H1 (cell line): Measurements from ENCODE around the gene VSTM4. TPM values are rescaled to one million over a fixed set of nuclear protein-coding genes. Genes with fewer than 3 reads are reported as not detected.

Experiments used
- CTCF ChIA-PET: fragments of 300-600 bp; sonication (Branson Sonifier 250); formaldehyde crosslinking; loops from one replicate; lab custom pipeline; 2021; ENCODE audit not compliant: partially characterized antibody; lab: Charles Lee
- POLR2A ChIA-PET: fragments of 300-600 bp; sonication (Branson Sonifier 250); formaldehyde crosslinking; loops from one replicate; lab custom pipeline; 2021; ENCODE audit warnings: inconsistent platforms; ENCODE audit not compliant: partially characterized antibody; lab: Charles Lee
- DNase-seq, 2 experiments: peaks; one replicate each; pipeline versions ENCODE4 v3.0.0 to v3.0.0-alpha.2; 2010 to 2022; ENCODE audit warnings: low spot score in 2 of 2, low read depth in 1 of 2, mixed read lengths in 1 of 2
- FAIRE-seq: peaks from 2 replicates; lab custom pipeline; 2011; peaks lifted over from hg19 to GRCh38; lab: Jason Lieb, UNC
- H2AFZ ChIP-seq: 2 replicates; pipeline ENCODE4 v1.8.1; 2012; ENCODE audit warnings: low read length, inconsistent platforms
- H2AK5ac ChIP-seq: 2 replicates; pipeline ENCODE4 v1.6.1; 2013; ENCODE audit warnings: low read depth, low read length
- H2BK120ac ChIP-seq: replicated peaks from 2 replicates; pipeline ENCODE3; 2013; ENCODE audit warnings: low read depth, low read length, inconsistent platforms
- H2BK12ac ChIP-seq: 2 replicates; pipeline ENCODE4 v1.6.1; 2013; ENCODE audit warnings: low read depth, low read length
- H2BK15ac ChIP-seq: 2 replicates; pipeline ENCODE4 v1.6.1; 2013; ENCODE audit warnings: low read length
- H2BK20ac ChIP-seq: 2 replicates; pipeline ENCODE4 v1.6.1; 2013; ENCODE audit warnings: low read length
- H2BK5ac ChIP-seq: 2 replicates; pipeline ENCODE4 v1.6.1; 2013; ENCODE audit warnings: low read depth, low read length
- H3K14ac ChIP-seq: 2 replicates; pipeline ENCODE4 v1.6.1; 2013; ENCODE audit warnings: inconsistent platforms; ENCODE audit not compliant: insufficient read length
- H3K18ac ChIP-seq: 2 replicates; pipeline ENCODE4 v1.6.1; 2013; ENCODE audit warnings: low read length; ENCODE audit errors: extremely low read depth
- H3K23ac ChIP-seq: 2 replicates; pipeline ENCODE4 v1.6.1; 2013; ENCODE audit warnings: inconsistent platforms; ENCODE audit not compliant: insufficient read length
- H3K23me2 ChIP-seq: 2 replicates; pipeline ENCODE4 v1.6.1; 2013; ENCODE audit warnings: low read depth, low read length
- H3K27ac ChIP-seq: 2 replicates; pipeline ENCODE4 v1.6.1; 2011; ENCODE audit warnings: low read depth, low read length, inconsistent platforms
- H3K27me3 ChIP-seq, 4 experiments: replicated peaks in 1 of 4; 1 replicate in 1 of 4; 2 replicates in 3 of 4; pipeline versions ENCODE4 v1.6.1 to v1.8.1; 2011 to 2013; ENCODE audit warnings: low read length in 3 of 4, mild to moderate bottlenecking in 3 of 4, inconsistent platforms in 2 of 4, mixed read lengths in 2 of 4, moderate library complexity in 1 of 4; ENCODE audit not compliant: control insufficient read depth in 3 of 4, insufficient read depth in 3 of 4; ENCODE audit errors: extremely low read depth in 1 of 4
- H3K36me3 ChIP-seq, 4 experiments: 2 replicates each; pipeline versions ENCODE4 v1.6.1 to v1.8.1; 2011 to 2013; ENCODE audit warnings: mild to moderate bottlenecking in 4 of 4, low read length in 3 of 4, moderate library complexity in 2 of 4, control low read depth in 1 of 4, inconsistent platforms in 1 of 4; ENCODE audit not compliant: insufficient read depth in 4 of 4, control insufficient read depth in 2 of 4
- H3K4ac ChIP-seq: replicated peaks from 2 replicates; pipeline ENCODE3; 2013; ENCODE audit warnings: low read length, low read depth, mixed read lengths, inconsistent platforms; ENCODE audit not compliant: insufficient read length
- H3K4me1 ChIP-seq, 4 experiments: replicated peaks in 1 of 4; 1 replicate in 1 of 4; 2 replicates in 3 of 4; pipeline versions ENCODE4 v1.6.1 to v1.8.1; 2011 to 2013; ENCODE audit warnings: low read length in 3 of 4, inconsistent platforms in 2 of 4, mixed read lengths in 1 of 4; ENCODE audit not compliant: insufficient read depth in 4 of 4, control insufficient read depth in 3 of 4
- H3K4me2 ChIP-seq, 2 experiments: 2 replicates each; pipeline versions ENCODE4 v1.6.1 to v1.8.1; 2011 to 2013; ENCODE audit warnings: low read depth in 2 of 2, low read length in 2 of 2, control low read depth in 1 of 2, inconsistent platforms in 1 of 2, mild to moderate bottlenecking in 1 of 2; ENCODE audit not compliant: insufficient read depth in 1 of 2
- H3K4me3 ChIP-seq, 4 experiments: fragments of 200-600, 300-600 bp in 1 of 4; sonication (generic), shearing (Covaris generic), sonication (Bioruptor Twin) in 1 of 4; 2 replicates each; pipeline versions ENCODE4 v1.5.1 to v1.8.1; 2011 to 2016; ENCODE audit warnings: low read length in 4 of 4, low read depth in 3 of 4, control low read depth in 2 of 4, inconsistent platforms in 2 of 4, mild to moderate bottlenecking in 2 of 4, mixed read lengths in 1 of 4, moderate library complexity in 1 of 4; ENCODE audit not compliant: insufficient read depth in 2 of 4; ENCODE audit errors: extremely low read depth in 1 of 4
- H3K56ac ChIP-seq: replicated peaks from 2 replicates; pipeline ENCODE3; 2013; ENCODE audit warnings: low read depth, mild to moderate bottlenecking, mixed read lengths, low read length, inconsistent platforms; ENCODE audit not compliant: insufficient read length
- H3K79me1 ChIP-seq: 2 replicates; pipeline ENCODE4 v1.6.1; 2013; ENCODE audit warnings: low read depth, low read length, control low read depth
- H3K79me2 ChIP-seq, 2 experiments: 2 replicates each; pipeline versions ENCODE4 v1.6.1 to v1.8.1; 2012 to 2013; ENCODE audit warnings: low read length in 2 of 2, mild to moderate bottlenecking in 2 of 2, inconsistent platforms in 1 of 2; ENCODE audit not compliant: insufficient read depth in 2 of 2, control insufficient read depth in 1 of 2
- H3K9ac ChIP-seq, 4 experiments: replicated peaks in 1 of 4; 1 replicate in 1 of 4; 2 replicates in 3 of 4; pipeline versions ENCODE4 v1.6.1 to v1.8.1; 2011 to 2013; ENCODE audit warnings: low read depth in 3 of 4, low read length in 3 of 4, control low read depth in 2 of 4, mild to moderate bottlenecking in 2 of 4, moderate library complexity in 2 of 4, inconsistent platforms in 1 of 4; ENCODE audit errors: extremely low read depth in 1 of 4
- H3K9me3 ChIP-seq, 2 experiments: 2 replicates each; pipeline versions ENCODE4 v1.6.1 to v1.8.1; 2012 to 2013; ENCODE audit warnings: mild to moderate bottlenecking in 2 of 2, moderate library complexity in 2 of 2, control low read depth in 1 of 2, inconsistent platforms in 1 of 2, low read depth in 1 of 2, low read length in 1 of 2, mixed read lengths in 1 of 2; ENCODE audit not compliant: insufficient read depth in 2 of 2
- H4K20me1 ChIP-seq, 2 experiments: replicated peaks in 1 of 2; 2 replicates each; pipeline versions ENCODE3 to v1.8.1; 2011 to 2013; ENCODE audit warnings: inconsistent platforms in 2 of 2, low read length in 2 of 2, mild to moderate bottlenecking in 1 of 2; ENCODE audit not compliant: insufficient read depth in 2 of 2, control insufficient read depth in 1 of 2
- H4K5ac ChIP-seq: 2 replicates; pipeline ENCODE4 v1.6.1; 2013; ENCODE audit warnings: low read length, low read depth, mixed read lengths, inconsistent platforms; ENCODE audit not compliant: insufficient read length
- H4K8ac ChIP-seq: 2 replicates; pipeline ENCODE4 v1.8.0; 2013; ENCODE audit warnings: mild to moderate bottlenecking, moderate library complexity, low read length, inconsistent platforms; ENCODE audit not compliant: insufficient read depth; ENCODE audit errors: extremely low read depth
- H4K91ac ChIP-seq: replicated peaks from 2 replicates; pipeline ENCODE3; 2013; ENCODE audit warnings: low read length, mixed read lengths, inconsistent platforms; ENCODE audit not compliant: insufficient read length
- CEBPB ChIP-seq: IDR thresholded peaks from 2 replicates; pipeline ENCODE4 v1.6.1; 2012; ENCODE audit warnings: low read depth, low read length
- CTBP2 ChIP-seq: IDR thresholded peaks from 2 replicates; pipeline ENCODE4 v1.7.0; 2011; ENCODE audit warnings: borderline replicate concordance, mild to moderate bottlenecking, moderate library complexity, mixed read lengths, low read length; ENCODE audit not compliant: insufficient read depth, insufficient read length
- EP300 ChIP-seq, 2 experiments: IDR thresholded peaks; 1 replicate in 1 of 2; 2 replicates in 1 of 2; pipeline ENCODE4 v1.6.1; 2011 to 2012; ENCODE audit warnings: low read depth in 2 of 2, low read length in 2 of 2, mild to moderate bottlenecking in 2 of 2, borderline replicate concordance in 1 of 2, inconsistent platforms in 1 of 2, moderate library complexity in 1 of 2
- HDAC2 ChIP-seq, 2 experiments: fragments of 300-600 bp in 1 of 2; sonication (generic) in 1 of 2; IDR thresholded peaks; 2 replicates each; pipeline ENCODE4 v1.6.1; 2011 to 2012; ENCODE audit warnings: low read depth in 2 of 2, low read length in 2 of 2, mild to moderate bottlenecking in 2 of 2, moderate library complexity in 2 of 2, borderline replicate concordance in 1 of 2, inconsistent platforms in 1 of 2
- JUND ChIP-seq: IDR thresholded peaks from 2 replicates; pipeline ENCODE4 v1.6.1; 2011; ENCODE audit warnings: mild to moderate bottlenecking, improper control_type of control experiment, low read length
- MAFK ChIP-seq: IDR thresholded peaks from 2 replicates; pipeline ENCODE4 v1.6.1; 2012; ENCODE audit warnings: low read depth, mild to moderate bottlenecking, improper control_type of control experiment, low read length
- MAX ChIP-seq: IDR thresholded peaks from 2 replicates; pipeline ENCODE4 v1.6.1; 2012; ENCODE audit warnings: inconsistent platforms
- PHF8 ChIP-seq: fragments of 200-600 bp; sonication (generic); conservative IDR thresholded peaks from 2 replicates; pipeline ENCODE4 v1.7.1; 2012; ENCODE audit warnings: low read depth, mild to moderate bottlenecking, inconsistent platforms, low read length, moderate library complexity
- POLR2AphosphoS5 ChIP-seq: IDR thresholded peaks from 2 replicates; pipeline ENCODE4 v1.6.1; 2011; ENCODE audit warnings: low read depth, low read length
- SP2 ChIP-seq: IDR thresholded peaks from 2 replicates; pipeline ENCODE4 v1.6.1; 2012; ENCODE audit warnings: mild to moderate bottlenecking, low read length, inconsistent platforms
- SUZ12 ChIP-seq: fragments of 200-600 bp; sonication (generic); IDR thresholded peaks from 2 replicates; pipeline ENCODE4 v1.6.1; 2012; ENCODE audit warnings: mild to moderate bottlenecking, inconsistent platforms, low read length, moderate library complexity, mixed read lengths
- TCF12 ChIP-seq: IDR thresholded peaks from 2 replicates; pipeline ENCODE4 v1.6.1; 2011; ENCODE audit warnings: low read depth, mild to moderate bottlenecking, low read length
- ZNF274 ChIP-seq: IDR thresholded peaks from 2 replicates; pipeline ENCODE4 v1.7.0; 2012; ENCODE audit warnings: low read length, borderline replicate concordance; ENCODE audit errors: extremely low read depth
- WGBS, 2 experiments: shearing (Covaris generic) in 1 of 2; methylation state at CpG; one replicate each; pipeline versions ENCODE4 v1.1.6 to v1.1.7; 2013 to 2015; ENCODE audit warnings: low lambda C conversion rate in 2 of 2, mixed read lengths in 2 of 2, inconsistent platforms in 1 of 2, low coverage in 1 of 2, missing lambda C conversion rate in 1 of 2; ENCODE audit not compliant: insufficient replicate concordance in 2 of 2, insufficient coverage in 1 of 2, insufficient read length in 1 of 2; ENCODE audit errors: extremely low coverage in 1 of 2, missing lambda C conversion rate in 1 of 2; 5-methylcytosine and 5-hydroxymethylcytosine counted together
- polyA plus RNA-seq, 7 experiments: library from polyadenylated mRNA; depleted of rRNA in 3 of 7; stranded (reverse) in 5 of 7; unstranded in 2 of 7; fragments of >200 nt in 5 of 7; fragments of 200-250 nt in 2 of 7; gene quantifications; 1 replicate in 5 of 7; 2 replicates in 1 of 7; 4 replicates in 1 of 7; pipeline versions ENCODE4 v1.2.1 to v1.2.3, GENCODE V29; 2011 to 2013; ENCODE audit warnings: missing spikeins in 2 of 7, mixed read lengths in 2 of 7
- total RNA-seq: library from RNA; stranded (reverse); fragmentation: NEBNext Ultra II Directional; extraction: Animal tissue kit (Norgen Biotek cat#: 25700); gene quantifications from 2 replicates; pipeline ENCODE4 v1.2.1, GENCODE V29; 2021

VSTM4 gene
- total and polyA plus RNA-seq, 2 of the 8 experiments (the other 6 are each of a cell fraction or from before 2014, with no cell fraction given): 0.48 to 0.73 TPM

DNA sequence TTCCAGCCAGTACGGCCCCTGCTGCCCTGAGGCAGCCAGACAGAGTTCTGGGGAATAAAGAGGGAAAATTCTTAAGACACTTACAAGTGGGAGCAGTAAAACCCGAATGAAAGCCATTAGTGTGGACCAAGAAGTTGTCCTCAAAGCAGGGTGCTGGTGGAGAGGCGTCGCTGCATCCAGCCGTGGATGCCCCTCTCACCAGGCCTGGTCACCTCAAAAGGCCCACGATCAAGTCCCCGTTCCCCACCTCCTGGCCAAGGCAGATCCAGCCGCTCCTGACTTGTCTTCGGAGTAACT, 656 bp downstream of the VSTM4 start:
- FAIRE-seq: no peak
- H2BK12ac ChIP-seq: no peak overlapping the region
- H4K91ac ChIP-seq: no peak overlapping the region
- no peak overlapping the region for H3K56ac ChIP-seq
- H3K36me3 ChIP-seq: no peaks in the 10 kb centered on the region
- peaks cover 3% of the 10 kb centered on the region; the same call in 1 of the 2 replicates for H3K23me2 ChIP-seq
- no peak overlapping the region for H2BK5ac ChIP-seq
- no peak overlapping the region for H3K18ac ChIP-seq
- peak overlapping the region in 3 of 4 experiments; percentile 38 to 74 (median 57); a peak in 5 of 7 replicates for H3K9ac ChIP-seq
- DNase-seq: no peak
- WGBS, 2 experiments: 36% methylated on average over 9 of the region's 9 CpGs; no CpG with 5 or more reads in 1 of the 2 experiments
- no peaks in the 10 kb centered on the region for H3K79me2 ChIP-seq
- no peak overlapping the region for H2BK120ac ChIP-seq
- ChIA-PET POLR2A (no interaction called here), CTCF (interaction anchor here (0.9 to 1.4 kb wide), 3 partner anchors 98 to 458 kb away, joined by 3 to 6 read pairs (median 4); no protein-coding TSS in a partner anchor)
- peaks cover 0 to 11% (median 6%) of the 10 kb centered on the region in 4 experiments; a peak in 5 of 7 replicates for H3K27me3 ChIP-seq
- H4K5ac ChIP-seq: no peak overlapping the region
- peak overlapping the region; percentile 35; the same call in 1 of the 2 replicates for H2AFZ ChIP-seq
- TF ChIP-seq ZNF274 (no peak), CEBPB (no peak), MAX (no peak), SUZ12 (no peak), MAFK (no peak), POLR2AphosphoS5 (no peak), CTBP2 (no peak), JUND (no peak), SP2 (no peak), PHF8 (no peak), HDAC2 (IDR thresholded peaks at IDR 0.05; ENCODE audit: borderline replicate concordance in 1 of 2, low read depth in 2 of 2, low read length in 2 of 2) (no peak), TCF12 (no peak), EP300 (IDR thresholded peaks at IDR 0.05; ENCODE audit: borderline replicate concordance in 1 of 2, low read depth in 2 of 2, low read length in 2 of 2) (no peak)
- no peak overlapping the region for H3K14ac ChIP-seq
- peak overlapping the region; percentile 54 to 70 (median 60) for H3K4me3 ChIP-seq
- H3K9me3 ChIP-seq: no peaks in the 10 kb centered on the region
- H3K4ac ChIP-seq: no peak overlapping the region
- H4K8ac ChIP-seq: peak overlapping the region; percentile 88; the same call in 1 of the 2 replicates
- H2AK5ac ChIP-seq: no peak overlapping the region
- no peak overlapping the region for H3K23ac ChIP-seq
- H3K27ac ChIP-seq: no peak overlapping the region
- no peak overlapping the region for H2BK20ac ChIP-seq
- H3K4me2 ChIP-seq: peak overlapping the region; percentile 68 to 87
- no peaks in the 10 kb centered on the region for H3K79me1 ChIP-seq
- no peak overlapping the region for H2BK15ac ChIP-seq
- no peaks in the 10 kb centered on the region for H3K4me1 ChIP-seq
- no peaks in the 10 kb centered on the region for H4K20me1 ChIP-seq
